Hypothalamus (tissue), 51 donors: ENCODE measurements around the gene RIC1.
A peak's percentile ranks its signal among the peaks of the same experiment; 100 is the strongest.

Experiments used
- DNase-seq, 51 donors: peaks; one replicate each; lab custom pipeline; 2025; lab: John Stamatoyannopoulos, UW

Gene RIC1

GRCh38 chr9:5617749-5618148 lies 11.2 kb upstream of the RIC1 start:
- DNase-seq: no peak

GRCh38 chr9:5620494-5620893 lies 8.4 kb upstream of the RIC1 start:
- no peak for DNase-seq

- DNase-seq: no peak
These were observed 7.6 kb upstream of the RIC1 start for GRCh38 chr9:5621327-5621726.

GRCh38 chr9:5622016-5622415 lies 6.9 kb upstream of the RIC1 start:
- no peak for DNase-seq

GRCh38 chr9:5624655-5625054 lies 4.3 kb upstream of the RIC1 start:
- DNase-seq: no peak

GRCh38 chr9:5626727-5627634 lies 1.9 kb upstream of the RIC1 start:
- DNase-seq: peak in 24 of 51 donors; percentile 1 to 65 (median 13)

GRCh38 chr9:5627686-5628085 lies 1.2 kb upstream of the RIC1 start:
- DNase-seq: peak in 1 of 51 donors; percentile 2

GRCh38 chr9:5628183-5628529 lies 751 bp upstream of the RIC1 start:
- DNase-seq: no peak

GRCh38 chr9:5629312-5630080 lies 589 bp downstream of the RIC1 start:
- peak in 37 of 51 donors; percentile 20 to 78 (median 61) for DNase-seq

GRCh38 chr9:5630081-5630507 lies 1.2 kb downstream of the RIC1 start:
- DNase-seq: peak in 1 of 51 donors; percentile 54

GRCh38 chr9:5631026-5631425 lies 2.1 kb downstream of the RIC1 start:
- no peak for DNase-seq

GRCh38 chr9:5632540-5632939 lies 3.6 kb downstream of the RIC1 start:
- no peak for DNase-seq

GRCh38 chr9:5633243-5633642 lies 4.3 kb downstream of the RIC1 start:
- no peak for DNase-seq

- no peak for DNase-seq
These were observed 6.5 kb downstream of the RIC1 start for GRCh38 chr9:5635390-5635789.

GRCh38 chr9:5639816-5640215 lies 10.9 kb downstream of the RIC1 start:
- DNase-seq: no peak

GRCh38 chr9:5642170-5642569 lies 13.3 kb downstream of the RIC1 start:
- DNase-seq: no peak

GRCh38 chr9:5643005-5643624 lies 14.2 kb downstream of the RIC1 start:
- DNase-seq: no peak

- DNase-seq: no peak
These were observed 15.6 kb downstream of the RIC1 start for GRCh38 chr9:5644501-5644900.

GRCh38 chr9:5646116-5646515 lies 17.2 kb downstream of the RIC1 start:
- DNase-seq: no peak

- no peak for DNase-seq
These were observed 21.6 kb downstream of the RIC1 start for GRCh38 chr9:5650356-5651105.

- DNase-seq: no peak
These were observed 22.3 kb downstream of the RIC1 start for GRCh38 chr9:5651246-5651645.
